ENCODE data around the gene CAPZA2.

DNA sequence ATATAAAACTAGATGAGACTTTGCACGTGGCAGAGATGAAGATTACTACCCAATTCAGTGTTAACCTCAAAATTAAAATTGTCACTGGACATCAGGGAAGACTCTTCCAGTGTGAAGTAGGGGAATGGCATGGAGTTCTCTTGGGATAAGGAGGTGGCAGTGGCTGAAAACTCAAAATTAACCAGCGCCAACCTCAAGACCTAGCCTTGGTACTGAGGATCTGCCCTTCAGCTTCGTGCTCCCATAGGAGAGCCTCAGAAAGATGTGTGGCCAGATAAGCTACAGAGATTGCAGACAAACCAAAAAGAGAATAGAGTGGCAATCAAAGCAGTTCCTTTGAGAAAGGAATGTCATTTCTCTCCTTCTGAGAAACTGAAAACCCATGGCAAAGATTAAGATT, 47.3 kb upstream of the CAPZA2 start:
- TF ChIP-seq, protein P1, sequence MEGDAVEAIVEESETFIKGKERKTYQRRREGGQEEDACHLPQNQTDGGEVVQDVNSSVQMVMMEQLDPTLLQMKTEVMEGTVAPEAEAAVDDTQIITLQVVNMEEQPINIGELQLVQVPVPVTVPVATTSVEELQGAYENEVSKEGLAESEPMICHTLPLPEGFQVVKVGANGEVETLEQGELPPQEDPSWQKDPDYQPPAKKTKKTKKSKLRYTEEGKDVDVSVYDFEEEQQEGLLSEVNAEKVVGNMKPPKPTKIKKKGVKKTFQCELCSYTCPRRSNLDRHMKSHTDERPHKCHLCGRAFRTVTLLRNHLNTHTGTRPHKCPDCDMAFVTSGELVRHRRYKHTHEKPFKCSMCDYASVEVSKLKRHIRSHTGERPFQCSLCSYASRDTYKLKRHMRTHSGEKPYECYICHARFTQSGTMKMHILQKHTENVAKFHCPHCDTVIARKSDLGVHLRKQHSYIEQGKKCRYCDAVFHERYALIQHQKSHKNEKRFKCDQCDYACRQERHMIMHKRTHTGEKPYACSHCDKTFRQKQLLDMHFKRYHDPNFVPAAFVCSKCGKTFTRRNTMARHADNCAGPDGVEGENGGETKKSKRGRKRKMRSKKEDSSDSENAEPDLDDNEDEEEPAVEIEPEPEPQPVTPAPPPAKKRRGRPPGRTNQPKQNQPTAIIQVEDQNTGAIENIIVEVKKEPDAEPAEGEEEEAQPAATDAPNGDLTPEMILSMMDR (conservative IDR thresholded peaks at IDR 0.05; ENCODE audit: low read depth in 2 of 2): no peak
- TF ChIP-seq, protein P2, sequence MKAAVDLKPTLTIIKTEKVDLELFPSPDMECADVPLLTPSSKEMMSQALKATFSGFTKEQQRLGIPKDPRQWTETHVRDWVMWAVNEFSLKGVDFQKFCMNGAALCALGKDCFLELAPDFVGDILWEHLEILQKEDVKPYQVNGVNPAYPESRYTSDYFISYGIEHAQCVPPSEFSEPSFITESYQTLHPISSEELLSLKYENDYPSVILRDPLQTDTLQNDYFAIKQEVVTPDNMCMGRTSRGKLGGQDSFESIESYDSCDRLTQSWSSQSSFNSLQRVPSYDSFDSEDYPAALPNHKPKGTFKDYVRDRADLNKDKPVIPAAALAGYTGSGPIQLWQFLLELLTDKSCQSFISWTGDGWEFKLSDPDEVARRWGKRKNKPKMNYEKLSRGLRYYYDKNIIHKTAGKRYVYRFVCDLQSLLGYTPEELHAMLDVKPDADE (IDR thresholded peaks at IDR 0.05): no peak
- no peak for TF ChIP-seq POLR2AphosphoS5 (IDR thresholded peaks at IDR 0.05; ENCODE audit: low read depth)
- no peak for TF ChIP-seq EZH2phosphoT487 (IDR thresholded peaks at IDR 0.05; ENCODE audit: unreplicated experiment)

Data from GM23338 (cell line).